ENCODE results near the gene EPC1.
"Not testable (repeated sequence)": the region's sequence is repeated elsewhere in the genome, so short reads cannot be mapped to it uniquely, and the experiment has no call there.

EPC1 gene

DNA sequence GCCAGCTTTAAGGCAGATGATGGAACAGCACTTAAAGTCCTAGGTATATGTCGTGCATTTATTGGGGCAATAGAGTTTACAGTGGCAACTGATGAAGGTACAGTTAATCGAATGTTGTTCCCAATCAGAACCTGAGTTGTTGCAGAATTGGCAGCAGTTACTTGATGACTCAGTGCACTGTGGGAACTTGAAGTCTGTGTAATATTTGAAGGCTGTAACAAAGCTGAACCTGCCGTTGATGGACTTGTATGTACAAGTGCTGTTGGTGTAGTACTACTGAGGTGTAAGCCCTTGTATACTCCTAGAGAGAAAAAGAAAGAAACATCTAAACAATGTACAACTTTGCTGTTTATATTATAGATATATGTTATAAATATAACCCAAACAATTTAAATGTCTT, 75.3 kb downstream of the EPC1 start:
- DNase-seq (ENCODE audit: low read depth in 3 of 3), result no peak

DNA sequence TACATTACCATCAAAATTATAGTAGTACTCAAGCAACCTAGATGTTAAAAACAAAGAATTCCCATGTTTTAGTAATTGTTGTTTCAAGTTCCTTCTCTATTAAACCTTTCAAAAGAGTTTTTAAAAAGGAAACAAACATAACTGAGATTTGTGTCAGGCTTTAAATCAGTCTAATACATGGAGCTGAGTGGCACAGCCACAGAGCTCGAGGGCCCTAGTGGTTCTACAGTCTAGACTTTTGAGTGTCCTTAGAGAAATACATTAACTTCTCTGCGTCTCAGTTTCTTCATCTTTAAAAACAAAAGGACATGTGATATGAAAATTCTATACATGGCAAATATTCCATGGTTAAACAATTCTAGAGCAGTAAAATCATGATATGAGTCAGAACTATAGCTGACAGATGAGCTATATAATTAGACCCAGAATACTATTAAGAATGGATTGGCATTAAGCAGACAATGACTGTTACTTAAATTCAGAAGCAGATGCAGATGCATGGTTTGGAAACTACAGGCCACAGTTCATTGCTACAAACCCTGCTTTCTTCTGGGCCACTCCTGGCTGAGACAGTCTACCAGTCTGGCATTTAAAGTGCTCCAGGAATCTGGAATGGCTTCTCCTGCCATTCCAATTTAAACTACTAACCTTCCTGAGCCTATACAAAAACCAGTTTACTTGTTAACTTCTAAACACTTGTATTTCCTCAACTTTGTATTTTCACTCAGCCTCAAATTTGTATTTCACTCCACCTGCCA, 77.4 kb downstream of the EPC1 start:
- DNase-seq (ENCODE audit: low read depth in 3 of 3), result no peak

DNA sequence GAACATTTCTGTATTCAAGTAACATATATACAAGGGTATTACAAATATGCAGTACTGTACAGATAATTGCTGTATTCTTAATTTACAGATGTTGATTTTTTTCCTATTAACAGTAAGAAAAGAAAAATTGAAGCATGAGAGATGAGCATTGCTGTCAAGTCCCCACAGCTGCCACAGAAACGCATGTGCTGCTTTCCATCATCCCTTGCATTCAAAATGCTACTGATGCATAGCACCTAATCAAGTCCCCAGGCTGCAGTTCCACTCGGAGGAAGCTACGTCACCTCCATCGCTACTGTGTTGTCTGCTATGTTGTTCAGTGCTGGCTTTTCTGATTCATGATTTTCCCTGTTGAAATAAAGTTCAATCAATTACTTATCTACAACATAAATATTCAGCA, 78.2 kb downstream of the EPC1 start:
- DNase-seq (ENCODE audit: low read depth in 3 of 3), result no peak

DNA sequence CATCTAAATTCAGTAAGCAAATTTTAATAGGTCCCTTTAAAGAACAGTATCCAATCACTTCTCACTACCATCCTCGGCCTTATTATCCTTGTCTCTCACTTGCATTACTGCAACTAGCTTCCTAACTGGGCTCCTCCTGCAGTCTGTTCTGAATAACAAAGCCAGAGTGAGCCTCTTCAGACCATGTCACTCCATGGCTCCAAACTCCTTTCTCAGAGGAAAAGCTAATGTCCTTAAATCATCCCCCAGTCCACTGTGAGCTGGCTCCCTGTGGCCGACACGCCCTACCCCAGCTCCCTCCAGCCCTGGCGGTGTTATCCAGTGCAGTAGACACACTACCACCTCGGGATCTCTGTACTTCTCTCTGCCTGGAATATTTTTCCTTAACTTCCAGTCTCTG, 80.0 kb downstream of the EPC1 start:
- no peak for DNase-seq (ENCODE audit: low read depth in 3 of 3)

DNA sequence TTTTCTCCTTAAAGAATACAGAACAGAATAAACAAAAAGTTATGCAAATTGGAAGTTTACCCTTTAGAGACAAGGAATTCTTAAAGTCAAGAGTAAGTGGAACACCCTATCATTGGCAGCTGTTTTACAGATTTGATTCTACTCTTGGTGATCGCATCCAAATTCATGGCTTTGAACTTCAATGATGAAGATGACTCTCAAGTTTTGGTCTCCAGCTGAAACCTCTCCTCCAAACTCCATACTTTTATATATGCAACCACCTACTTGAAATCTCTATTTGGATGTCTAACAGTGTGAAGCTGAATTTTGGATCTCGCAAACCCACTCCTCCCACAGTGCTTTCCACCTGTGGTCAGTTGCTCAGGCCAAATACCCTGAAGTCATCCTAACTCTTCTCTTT, 80.4 kb downstream of the EPC1 start:
- DNase-seq (ENCODE audit: low read depth in 3 of 3), result no peak

DNA sequence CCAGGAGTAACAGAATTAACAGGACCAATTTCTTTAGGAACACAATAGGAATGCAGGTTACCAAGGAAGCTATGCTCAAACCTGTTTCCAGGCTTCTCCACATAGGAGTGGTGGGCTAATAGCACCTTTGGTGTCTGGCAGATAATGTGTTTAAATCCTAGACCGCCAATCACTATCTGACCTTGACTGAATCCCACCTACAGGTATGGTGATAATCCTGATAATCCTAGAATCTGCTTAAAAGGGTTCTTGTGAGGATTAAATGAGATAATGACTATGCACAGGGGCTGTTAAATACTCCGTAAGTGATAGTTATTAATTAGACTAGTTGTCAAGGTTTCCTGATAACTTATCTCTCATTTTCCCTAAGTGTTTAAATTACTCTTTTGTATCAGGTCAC, 81.2 kb downstream of the EPC1 start:
- DNase-seq (ENCODE audit: low read depth in 3 of 3), result no peak

DNA sequence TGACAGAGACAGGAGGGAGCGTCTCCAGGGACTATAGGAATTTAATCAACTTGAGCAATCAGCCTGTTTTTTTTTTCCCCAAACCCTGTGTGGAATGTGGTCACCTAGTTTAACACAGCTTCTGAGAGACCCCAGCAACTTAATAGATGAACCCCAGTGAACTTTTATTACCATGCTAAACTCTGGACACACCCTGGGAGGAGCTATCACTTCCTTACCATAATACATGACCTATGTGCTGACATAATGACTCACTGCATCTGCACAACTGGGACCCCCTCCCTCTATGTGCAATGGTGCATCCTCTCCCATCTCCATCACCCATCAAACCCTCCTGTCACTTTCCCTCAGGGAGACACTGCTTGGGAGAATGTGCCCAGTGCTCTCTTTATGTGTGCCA, 83.7 kb downstream of the EPC1 start:
- no peak for DNase-seq (ENCODE audit: low read depth in 3 of 3)

DNA sequence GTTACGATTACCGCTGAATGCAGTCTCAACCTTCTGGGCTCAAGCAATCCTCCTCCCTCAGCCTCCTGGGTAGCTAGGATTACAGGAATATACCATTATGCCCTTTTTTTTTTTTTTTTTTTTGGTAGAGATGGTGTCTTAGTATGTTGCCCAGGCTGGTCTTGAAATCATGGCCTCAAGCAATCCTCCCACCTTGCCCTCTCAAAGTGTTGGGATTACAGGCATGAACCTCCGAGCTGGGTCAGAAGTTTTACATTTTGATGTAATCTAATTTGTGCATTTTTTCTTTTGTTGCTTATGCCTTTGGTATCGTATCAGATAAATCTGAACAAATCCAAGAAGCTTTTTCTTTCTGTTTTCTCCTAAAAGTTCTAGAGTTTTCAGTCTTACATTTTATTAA, 87.4 kb downstream of the EPC1 start:
- DNase-seq (ENCODE audit: low read depth in 3 of 3), result no peak

DNA sequence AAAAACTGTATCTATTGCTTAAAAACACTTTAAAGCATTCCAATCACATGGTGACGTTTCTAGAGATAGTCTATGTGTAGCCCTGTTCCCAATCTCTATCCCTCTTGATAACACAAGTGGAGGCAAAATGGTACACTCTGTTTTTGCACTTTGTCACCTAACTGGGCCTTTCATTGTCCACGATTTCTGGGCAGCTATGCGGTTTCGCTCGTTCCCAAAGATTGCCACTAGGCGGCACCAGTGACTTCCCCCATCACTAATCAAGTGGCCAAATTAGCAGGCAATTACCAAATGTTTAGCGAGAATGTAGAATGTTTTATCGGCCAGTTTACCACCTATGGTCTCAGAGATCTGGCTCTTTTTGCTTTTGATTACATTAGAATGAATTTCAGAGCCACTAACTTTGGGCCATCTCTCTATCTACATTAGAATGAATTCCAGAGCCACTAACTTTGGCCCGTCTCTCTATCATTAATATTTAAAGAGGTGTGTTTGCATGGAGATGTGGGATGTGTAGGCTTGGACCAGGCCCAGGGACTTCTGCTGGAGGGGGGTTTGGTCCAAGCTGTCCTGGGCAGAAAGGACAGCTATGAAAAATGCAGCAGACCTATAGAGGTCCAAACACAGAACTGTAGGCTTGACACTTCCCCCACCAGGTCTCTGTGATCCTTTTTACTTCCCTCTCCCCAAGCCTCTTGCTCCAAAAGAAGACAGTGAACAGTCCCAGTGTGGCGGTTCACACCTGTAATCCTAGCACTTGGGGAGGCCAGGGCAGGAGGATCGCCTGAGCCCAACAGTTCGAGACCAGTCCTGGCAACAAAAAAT, 90.1 kb downstream of the EPC1 start:
- DNase-seq (ENCODE audit: low read depth in 3 of 3), result peak; percentile 27 to 50 (median 49)

DNA sequence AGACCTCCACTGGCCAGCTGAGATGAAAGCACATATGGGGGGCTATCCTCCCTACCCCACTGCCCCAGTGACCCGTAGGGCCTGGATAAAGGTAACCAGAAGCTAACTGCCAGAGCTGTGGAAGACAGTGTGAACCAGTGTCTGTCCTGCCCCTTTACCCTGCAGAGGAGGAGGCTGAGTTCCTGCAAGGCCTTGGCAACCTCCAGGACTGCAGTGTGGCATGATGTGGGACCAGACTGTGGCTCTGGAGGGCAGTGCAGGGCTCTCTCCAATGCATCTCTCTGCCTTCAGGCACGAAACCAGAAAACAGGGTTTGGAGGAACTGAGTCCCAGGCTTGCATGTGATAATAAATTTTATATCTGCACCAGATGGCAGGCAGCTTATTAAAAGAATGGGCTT, 93.1 kb downstream of the EPC1 start:
- DNase-seq (ENCODE audit: low read depth in 3 of 3), result no peak

DNA sequence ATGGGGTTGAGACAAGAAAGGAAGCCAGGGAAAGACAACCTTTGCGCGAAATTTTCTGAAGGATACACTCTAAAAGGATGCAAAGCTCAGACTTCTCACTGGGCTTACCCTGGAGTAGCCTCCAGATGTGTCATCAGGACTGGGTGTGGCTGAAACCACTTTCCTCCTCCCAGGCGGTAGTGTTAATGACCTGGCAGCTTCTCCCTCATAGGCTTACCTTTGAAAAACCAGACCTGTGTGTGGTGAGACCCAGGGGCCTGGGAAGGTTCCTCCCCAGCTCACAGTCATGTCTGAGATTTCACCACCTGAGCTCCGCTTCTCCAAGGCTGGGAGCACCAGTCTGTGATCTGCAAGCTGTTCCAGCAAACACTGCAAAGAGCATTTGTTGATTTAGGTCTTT, 93.7 kb downstream of the EPC1 start:
- DNase-seq (ENCODE audit: low read depth in 3 of 3), result no peak

DNA sequence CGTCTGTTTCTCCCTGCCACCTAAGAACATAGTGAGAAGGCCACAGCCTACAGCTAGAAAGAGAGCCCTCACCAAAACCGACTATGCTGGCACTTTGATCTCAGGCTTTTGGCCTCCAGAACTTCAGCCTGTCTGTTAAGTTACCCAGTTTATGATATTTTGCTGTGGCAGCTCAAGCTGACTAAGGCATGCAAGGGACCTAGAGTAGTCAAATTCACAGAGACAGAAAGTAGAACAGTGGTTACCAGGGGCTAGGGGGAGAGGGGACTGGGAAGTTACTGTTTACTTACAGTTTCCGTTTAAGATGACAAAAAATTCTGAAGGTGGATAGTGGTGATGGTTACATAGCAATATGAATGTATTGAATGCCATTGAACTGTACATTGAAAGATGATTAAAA, 96.5 kb downstream of the EPC1 start:
- not testable (repeated sequence) for DNase-seq (ENCODE audit: low read depth in 3 of 3)

DNA sequence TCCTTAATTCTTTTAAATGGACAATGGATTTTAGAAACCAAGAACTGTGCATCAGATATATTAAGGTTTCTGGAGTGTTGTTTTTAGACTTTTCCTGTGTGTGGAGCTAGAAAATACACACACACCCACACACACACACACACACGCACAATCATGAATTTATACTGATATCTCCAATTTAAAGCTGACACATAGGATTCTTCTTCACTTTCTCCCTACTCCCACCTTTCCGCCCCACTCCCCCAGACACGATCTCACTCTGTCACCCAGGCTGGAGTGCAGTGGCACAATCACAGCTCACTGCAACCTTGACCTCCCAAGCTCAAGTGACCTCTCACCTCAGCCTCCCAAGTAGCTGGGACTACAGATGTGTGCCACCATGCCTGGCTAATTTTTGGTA, 100.3 kb downstream of the EPC1 start:
- no peak for DNase-seq (ENCODE audit: low read depth in 3 of 3)

DNA sequence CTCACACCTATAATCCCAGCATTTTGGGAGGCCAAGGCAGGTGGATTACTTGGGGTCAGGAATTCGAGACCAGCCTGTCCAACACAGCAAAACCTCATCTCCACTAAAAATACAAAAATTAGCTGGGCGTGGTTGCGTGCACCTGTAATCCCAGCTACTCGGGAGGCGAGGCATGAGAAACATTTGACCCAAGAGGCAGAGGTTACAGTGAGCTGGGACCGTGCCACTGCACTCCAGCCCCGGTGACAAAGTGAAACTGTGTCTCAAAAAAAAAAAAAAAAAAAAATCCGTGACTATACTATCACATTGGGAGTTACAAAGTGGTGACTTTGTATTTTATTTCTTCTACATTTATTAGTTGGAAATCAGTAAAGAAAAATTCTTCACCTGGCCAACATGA, 101.2 kb downstream of the EPC1 start:
- no peak for DNase-seq (ENCODE audit: low read depth in 3 of 3)

DNA sequence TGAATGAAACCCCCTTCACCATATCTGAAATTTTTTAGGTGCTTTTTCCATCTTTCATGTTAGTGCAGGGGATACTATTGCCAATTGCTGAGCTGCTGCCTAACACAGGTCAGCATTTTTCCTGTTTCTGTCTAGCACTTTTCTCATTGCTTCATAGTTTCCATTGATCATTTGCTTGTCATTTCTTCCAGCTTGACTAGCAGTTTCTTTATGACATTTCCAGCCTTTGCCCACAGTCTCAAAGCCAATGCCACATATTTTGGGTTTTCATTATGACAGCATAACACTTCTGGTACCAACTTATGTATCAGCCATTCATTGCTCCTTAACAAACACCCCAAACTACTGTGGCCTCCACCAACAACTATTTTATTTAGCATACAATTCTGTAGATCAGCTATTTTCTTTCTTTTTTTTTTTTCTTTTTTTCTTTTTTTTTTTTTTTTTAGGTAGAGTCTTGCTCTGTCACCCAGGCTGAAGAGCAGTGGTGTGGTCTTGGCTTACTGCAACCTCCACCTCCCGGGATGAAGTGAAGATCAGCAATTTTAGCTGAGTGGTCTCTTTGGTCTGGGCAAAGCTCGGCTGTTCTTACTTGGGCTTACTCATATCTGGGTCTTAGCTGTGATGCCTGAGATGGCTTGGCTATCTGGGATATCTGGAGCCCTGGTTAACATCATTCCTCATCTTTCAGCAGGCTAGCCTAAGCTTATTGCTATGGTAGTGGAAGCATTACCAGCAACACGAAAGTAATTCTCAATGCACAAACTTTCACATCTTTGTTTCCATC, 102.3 kb downstream of the EPC1 start:
- DNase-seq (ENCODE audit: low read depth in 3 of 3), result no peak

DNA sequence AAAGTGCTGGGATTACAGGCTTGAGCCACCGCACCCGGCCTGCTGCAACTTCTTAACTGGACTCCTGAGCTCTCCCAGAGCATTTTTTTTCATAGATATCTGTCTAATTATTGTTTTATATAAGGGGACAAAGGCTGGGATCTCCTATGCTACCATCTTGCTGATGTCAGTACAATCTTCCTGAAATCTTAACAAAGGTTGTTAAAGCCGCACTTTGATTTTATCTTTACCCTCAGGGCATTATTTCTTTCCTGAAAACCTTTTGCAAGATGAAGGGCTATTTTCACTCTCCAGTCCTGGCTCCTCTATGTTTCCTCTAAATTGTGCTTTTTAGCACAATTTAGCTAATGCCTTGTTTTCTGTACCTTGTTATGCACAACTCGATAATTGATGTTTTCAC, 102.9 kb downstream of the EPC1 start:
- no peak for DNase-seq (ENCODE audit: low read depth in 3 of 3)

DNA sequence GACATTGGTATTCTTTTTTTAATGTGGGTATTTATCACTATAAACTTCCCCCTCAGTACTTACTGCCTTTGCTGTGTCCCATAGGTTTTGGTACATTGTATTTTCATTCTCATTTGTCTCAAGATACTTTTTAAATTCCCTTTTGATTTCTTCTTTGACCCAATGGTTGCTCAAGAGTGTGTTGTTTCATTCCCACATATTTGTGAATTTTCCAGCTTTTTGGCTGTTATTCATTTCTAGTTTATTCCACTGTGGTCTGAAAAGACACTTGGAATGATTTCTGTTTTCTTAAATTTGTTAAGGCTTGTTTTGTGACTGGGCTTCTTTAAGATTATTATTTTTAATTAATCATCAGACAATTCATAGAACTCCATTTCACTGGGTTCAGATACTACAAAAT, 105.0 kb downstream of the EPC1 start:
- DNase-seq (ENCODE audit: low read depth in 3 of 3), result no peak

DNA sequence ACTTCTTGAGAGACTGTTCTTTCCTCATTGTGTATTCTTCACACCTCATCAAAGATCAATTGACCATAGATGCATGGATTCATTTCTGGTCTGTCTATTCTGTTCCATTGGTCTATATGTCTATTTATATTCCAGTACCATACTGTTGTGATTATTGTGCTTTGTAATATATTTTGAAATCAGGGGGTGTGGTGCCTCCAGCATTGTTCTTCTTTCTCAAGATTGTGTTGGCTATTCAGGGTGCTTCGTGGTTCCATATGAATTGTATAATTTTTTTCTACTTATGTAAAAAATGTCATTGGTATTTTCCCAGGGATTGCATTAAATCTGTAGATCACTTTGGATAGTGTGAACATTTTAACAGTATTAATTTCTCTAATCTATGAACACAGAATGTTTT, 106.5 kb downstream of the EPC1 start:
- no peak for DNase-seq (ENCODE audit: low read depth in 3 of 3)

DNA sequence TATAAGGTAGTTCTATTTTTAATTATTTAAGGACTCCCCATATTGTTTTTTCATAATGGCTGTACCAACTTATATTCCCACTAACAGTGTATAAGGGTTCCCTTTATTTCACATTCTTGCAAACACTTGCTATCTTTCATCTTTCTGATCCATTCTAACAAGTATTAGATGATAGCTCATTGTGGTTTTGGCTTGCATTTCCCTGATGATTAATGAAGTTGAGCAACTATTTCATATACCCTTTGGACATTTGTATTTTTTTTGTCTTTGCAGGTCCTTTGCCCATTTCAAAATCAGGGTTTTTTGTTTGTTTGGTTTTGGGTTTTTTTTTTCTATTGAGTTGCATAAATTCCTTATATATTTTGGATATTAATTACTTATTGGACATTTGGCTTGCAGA, 107.2 kb downstream of the EPC1 start:
- DNase-seq (ENCODE audit: low read depth in 3 of 3), result no peak

DNA sequence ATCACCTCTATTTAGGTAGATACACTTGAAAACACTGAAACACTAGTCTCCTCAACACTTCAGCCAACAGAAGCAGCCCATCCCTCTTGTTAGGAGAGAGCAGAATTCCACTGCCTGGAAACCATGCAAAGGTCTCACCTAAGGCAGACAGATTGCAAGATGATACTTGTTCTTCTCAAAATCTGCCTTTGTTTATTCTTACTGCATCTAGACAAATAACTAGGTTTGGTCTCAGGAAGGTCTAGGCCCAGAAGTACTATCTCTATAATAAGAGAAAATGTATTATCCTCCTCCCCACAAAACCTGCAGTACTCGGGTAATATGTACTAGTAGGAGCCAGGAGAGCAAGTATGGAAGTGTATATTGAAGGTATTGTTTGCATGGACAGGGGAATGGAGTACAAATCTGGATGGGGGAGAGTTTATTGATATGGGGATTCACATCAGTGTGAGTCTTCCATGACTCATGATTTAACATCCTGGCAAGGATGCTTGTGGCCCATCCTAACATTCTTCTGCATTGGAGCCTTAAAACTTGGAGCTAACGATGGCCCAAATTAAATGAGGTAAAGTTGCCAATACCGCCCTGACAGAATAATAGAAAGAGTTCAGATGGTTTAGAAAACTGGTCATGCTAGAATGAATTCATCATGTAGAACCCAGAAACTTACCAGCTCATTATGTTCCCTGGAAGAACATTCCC, 109.2 kb downstream of the EPC1 start:
- no peak for DNase-seq (ENCODE audit: low read depth in 3 of 3)

DNA sequence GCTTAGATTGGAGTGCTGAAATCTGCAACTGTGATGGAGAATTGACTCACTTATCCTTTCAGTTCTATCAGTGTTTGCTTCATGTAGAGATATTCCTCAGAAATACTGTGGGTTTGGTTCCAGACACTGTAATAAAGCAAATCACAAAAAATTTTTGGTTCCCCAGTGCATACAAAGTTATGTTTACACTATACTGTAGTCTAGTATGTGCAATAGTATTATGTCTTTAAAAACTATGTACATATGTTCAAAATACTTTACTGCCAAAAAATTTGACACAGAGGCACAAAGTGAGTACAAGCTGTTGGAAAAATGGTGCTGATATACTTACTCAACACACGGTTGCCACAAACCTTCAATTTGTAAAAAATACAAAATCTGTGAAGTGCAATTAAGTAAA, 112.5 kb downstream of the EPC1 start:
- DNase-seq (ENCODE audit: low read depth in 3 of 3), result no peak

DNA sequence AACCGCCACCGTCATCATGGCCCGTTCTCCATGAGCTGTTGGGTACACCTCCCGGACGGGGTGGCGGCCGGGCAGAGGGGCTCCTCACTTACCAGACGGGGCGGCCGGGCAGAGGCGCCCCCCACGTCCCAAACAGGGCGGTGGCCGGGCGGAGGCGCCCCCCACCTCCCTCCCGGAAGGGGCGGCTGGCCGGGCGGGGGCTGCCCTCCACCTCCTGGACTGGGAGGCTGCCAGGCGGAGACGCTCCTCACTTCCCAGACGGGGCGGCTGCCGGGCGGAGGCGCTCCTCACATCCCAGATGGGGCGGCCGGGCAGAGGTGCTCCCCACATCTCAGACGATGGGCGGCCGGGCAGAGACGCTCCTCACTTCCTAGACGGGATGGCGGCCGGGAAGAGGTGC, 113.6 kb downstream of the EPC1 start:
- DNase-seq (ENCODE audit: low read depth in 3 of 3), result not testable (repeated sequence)

All from stimulated activated CD4-positive, alpha-beta T cell treated with anti-CD3 and anti-CD28 coated beads, TNF-alpha, amount 100 ng/mL, for 4 hours (primary cell).